T-helper 2 cell treated with Interferon-gamma antibody and Interleukin-4, amounts not matched to agents 100 ng/mL and 5 ng/mL, for 36 hours (primary cell): ENCODE measurements around the gene UBE2F. TPM values are rescaled to one million over a fixed set of nuclear protein-coding genes. Genes with fewer than 3 reads are reported as not detected.
"Not testable (repeated sequence)": the region's sequence is repeated elsewhere in the genome, so short reads cannot be mapped to it uniquely, and the experiment has no call there.

ENCODE experiments used
- intact Hi-C: fragments of 100-400 bp; cut with micrococcal nuclease; formaldehyde crosslinking; loops from one replicate; pipeline ENCODE4 v1.15.1; 2023
- total RNA-seq: library from RNA; stranded (reverse); gene quantifications from 2 replicates; pipeline ENCODE4 v1.2.3, GENCODE V29; 2022

Gene UBE2F
- total RNA-seq, 1 donor from 2014 or later, result 92.7 TPM

- intact Hi-C loops, result no loop called here
These were observed 47.0 kb downstream of the UBE2F start for GRCh38 chr2:238013806-238014205.

- intact Hi-C loops, result loop anchor here (1.0 kb wide), 1 partner anchor 157 kb away; no protein-coding TSS in a partner anchor
These were observed 48.9 kb downstream of the UBE2F start for GRCh38 chr2:238015705-238016104.

- intact Hi-C loops, result no loop called here
These were observed 49.7 kb downstream of the UBE2F start for GRCh38 chr2:238016526-238016925.

- intact Hi-C loops, result no loop called here
These were observed 53.1 kb downstream of the UBE2F start for GRCh38 chr2:238019962-238020361.

- intact Hi-C loops, result no loop called here
These were observed 54.0 kb downstream of the UBE2F start for GRCh38 chr2:238020816-238021215.

GRCh38 chr2:238021327-238021726, 54.5 kb downstream of the UBE2F start:
- intact Hi-C loops, result no loop called here

- intact Hi-C loops, result no loop called here
These were observed 55.9 kb downstream of the UBE2F start for GRCh38 chr2:238022594-238023157.

GRCh38 chr2:238023608-238024007, 56.8 kb downstream of the UBE2F start:
- intact Hi-C loops, result loop anchor here (2.0 kb wide), 1 partner anchor 55 kb away; no protein-coding TSS in a partner anchor

GRCh38 chr2:238024986-238025385, 58.2 kb downstream of the UBE2F start:
- intact Hi-C loops, result loop anchor here (2.0 kb wide), 1 partner anchor 56 kb away; no protein-coding TSS in a partner anchor

- intact Hi-C loops, result loop anchor here (2.0 kb wide), 1 partner anchor 57 kb away; no protein-coding TSS in a partner anchor
These were observed 59.0 kb downstream of the UBE2F start for GRCh38 chr2:238025741-238026360.

GRCh38 chr2:238027058-238027457, 60.2 kb downstream of the UBE2F start:
- intact Hi-C loops, result no loop called here

- intact Hi-C loops, result no loop called here
These were observed 61.0 kb downstream of the UBE2F start for GRCh38 chr2:238027591-238028415.

- intact Hi-C loops, result no loop called here
These were observed 63.0 kb downstream of the UBE2F start for GRCh38 chr2:238029853-238030252.

- intact Hi-C loops, result no loop called here
These were observed 63.8 kb downstream of the UBE2F start for GRCh38 chr2:238030422-238031155.

- intact Hi-C loops, result no loop called here
These were observed 64.9 kb downstream of the UBE2F start for GRCh38 chr2:238031751-238032150.

GRCh38 chr2:238032755-238033337, 66.0 kb downstream of the UBE2F start:
- intact Hi-C loops, result no loop called here

GRCh38 chr2:238033991-238034390, 67.2 kb downstream of the UBE2F start:
- intact Hi-C loops, result not testable (repeated sequence)

GRCh38 chr2:238038203-238038602, 71.4 kb downstream of the UBE2F start:
- intact Hi-C loops, result no loop called here

GRCh38 chr2:238039151-238039550, 72.3 kb downstream of the UBE2F start:
- intact Hi-C loops, result no loop called here

- intact Hi-C loops, result no loop called here
These were observed 73.2 kb downstream of the UBE2F start for GRCh38 chr2:238039985-238040384.

- intact Hi-C loops, result no loop called here
These were observed 74.1 kb downstream of the UBE2F start for GRCh38 chr2:238040918-238041317.
